Upper lobe of left lung (tissue), 6 donors: Measurements from ENCODE around the gene NADK2. TPM values are rescaled to one million over a fixed set of nuclear protein-coding genes. Genes with fewer than 3 reads are reported as not detected.
A peak's percentile ranks its signal among the peaks of the same experiment; 100 is the strongest.

Experiments
- ATAC-seq, 2 donors: fragments of 200-7000 bp; cut with Tn5 transposase; one replicate each; pipeline ENCODE4 v1.9.1; 2022; ENCODE audit warnings: mild to moderate bottlenecking in 2 of 2, moderate library complexity in 2 of 2; ENCODE audit not compliant: low FRiP score in 2 of 2
- DNase-seq, 2 donors: peaks; one replicate each; pipeline ENCODE4 v3.0.0-alpha.2; 2019 to 2020
- H3K27ac ChIP-seq, 4 donors: fragments of 200-600 bp; sonication (generic); one replicate each; pipeline ENCODE4 v1.5.1; 2016 to 2019
- H3K27me3 ChIP-seq, 4 donors: fragments of 200-600 bp; sonication (generic); one replicate each; pipeline ENCODE4 v1.5.1; 2017 to 2019
- H3K36me3 ChIP-seq, 4 donors: fragments of 200-600 bp; sonication (generic); one replicate each; pipeline ENCODE4 v1.5.1; 2016 to 2019
- H3K4me1 ChIP-seq, 4 donors: fragments of 200-600 bp; sonication (generic); one replicate each; pipeline ENCODE4 v1.5.1; 2018 to 2019
- H3K4me3 ChIP-seq, 4 donors: fragments of 200-600 bp; sonication (generic); one replicate each; pipeline ENCODE4 v1.5.1; 2017 to 2019; ENCODE audit warnings: mild to moderate bottlenecking in 2 of 4, moderate library complexity in 1 of 4
- H3K9me3 ChIP-seq, 4 donors: fragments of 200-600 bp; sonication (generic); one replicate each; pipeline ENCODE4 v1.5.1; 2018 to 2019
- CTCF ChIP-seq, 6 experiments: fragments of 450-650 bp in 4 of 6; fragments of 200-600 bp in 2 of 6; sonication (generic) in 2 of 6; IDR thresholded peaks; one replicate each; pipeline ENCODE4 v1.5.1; 2016 to 2019; ENCODE audit warnings: antibody characterized with exemption in 6 of 6
- EP300 ChIP-seq, 4 donors: sonication (generic); formaldehyde crosslinking; IDR thresholded peaks; one replicate each; pipeline ENCODE4 v1.5.1; 2017; ENCODE audit warnings: antibody characterized with exemption in 4 of 4, control low read depth in 2 of 4
- POLR2A ChIP-seq, 4 donors: fragments of 450-650 bp; IDR thresholded peaks; one replicate each; pipeline ENCODE4 v1.5.1; 2016 to 2017; ENCODE audit warnings: antibody characterized with exemption in 4 of 4, mild to moderate bottlenecking in 2 of 4
- POLR2AphosphoS5 ChIP-seq, 2 donors: sonication (generic); formaldehyde crosslinking; IDR thresholded peaks; one replicate each; pipeline ENCODE4 v1.5.1; 2017; ENCODE audit warnings: antibody characterized with exemption in 2 of 2
- WGBS, 2 donors: methylation state at CpG; one replicate each; pipeline ENCODE4 v1.1.5; 2017 to 2018; 5-methylcytosine and 5-hydroxymethylcytosine counted together
- total RNA-seq, 6 donors: library from RNA; depleted of rRNA in 4 of 6; stranded (reverse); fragments of >200 nt in 4 of 6; gene quantifications; one replicate each; pipeline versions ENCODE4 v1.1.0 to v1.2.1, GENCODE V29; 2016 to 2021
- donor health status: DM: no; HTN: no; CAD: no; lungs with moderate emphysema.
- donor health status: DM: no; HTN: yes; CAD: no; lungs with severe emphysema.

Gene NADK2
- total RNA-seq, 6 donors from 2014 or later = 12.6 to 39.6 (median 19.9) TPM

DNA sequence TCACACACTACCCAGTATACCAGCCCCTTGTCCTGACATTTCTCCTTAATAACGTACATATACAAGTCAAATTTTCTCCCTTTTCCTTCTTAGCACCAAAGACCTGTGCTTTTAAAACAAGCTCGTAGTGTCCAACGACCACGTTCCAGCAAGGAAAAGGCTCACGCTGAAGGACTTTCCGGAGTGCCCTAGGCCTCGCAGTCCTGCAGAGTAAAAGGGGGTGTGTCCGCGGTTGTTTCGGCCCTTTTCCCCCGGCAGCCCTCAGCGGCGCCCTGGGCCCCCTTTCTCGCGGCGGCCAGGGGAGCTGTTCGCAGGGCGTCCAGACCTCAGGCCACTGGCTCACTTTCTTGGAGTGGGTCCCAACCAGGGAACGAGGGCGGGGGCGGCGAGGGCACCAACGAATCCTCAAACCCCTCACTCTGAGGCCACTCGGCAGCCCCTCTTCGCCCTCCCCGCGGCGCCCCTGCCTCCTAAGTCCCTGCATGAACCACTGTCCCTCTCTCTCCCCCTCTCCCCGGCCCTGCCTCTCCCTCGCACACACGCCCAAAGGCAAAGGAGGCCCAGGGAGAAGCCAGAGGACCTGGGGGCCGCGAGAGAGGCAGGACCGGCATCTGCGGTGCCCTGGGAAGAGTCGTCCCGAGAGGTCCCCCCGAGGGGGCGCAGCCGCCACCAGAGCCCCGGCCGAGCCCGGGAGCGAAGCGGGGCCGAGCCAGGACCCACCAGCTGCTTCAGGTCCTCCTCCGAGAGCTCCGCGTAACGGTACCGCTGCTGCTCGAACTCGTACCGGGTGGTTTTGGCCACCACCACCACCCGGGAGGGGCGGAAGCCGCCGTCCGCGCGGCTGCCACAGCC lies 720 bp downstream of the NADK2 start:
- TF ChIP-seq EP300 (IDR thresholded peaks at IDR 0.05) (no peak), POLR2AphosphoS5 (IDR thresholded peaks at IDR 0.05) (peak in 1 of 2 donors; percentile 31), POLR2A (IDR thresholded peaks at IDR 0.05) (peak in 1 of 4 donors; percentile 15), CTCF (IDR thresholded peaks at IDR 0.05) (no peak)
- Histone ChIP-seq H3K9me3 (no peaks in the 10 kb centered on the region), H3K36me3 (no peaks in the 10 kb centered on the region), H3K27me3 (no peaks in the 10 kb centered on the region), H3K4me1 (peaks cover 30 to 39% (median 37%) of the 10 kb centered on the region in 4 donors), H3K4me3 (peak overlapping the region; percentile 72 to 92 (median 88)), H3K27ac (peak overlapping the region; percentile 93 to 95 (median 94))
- peak; percentile 66 to 70 for ATAC-seq
- WGBS, 2 donors = 1 to 3% methylated on average over 23 to 34 of the region's 61 CpGs
- peak; percentile 61 to 90 for DNase-seq

DNA sequence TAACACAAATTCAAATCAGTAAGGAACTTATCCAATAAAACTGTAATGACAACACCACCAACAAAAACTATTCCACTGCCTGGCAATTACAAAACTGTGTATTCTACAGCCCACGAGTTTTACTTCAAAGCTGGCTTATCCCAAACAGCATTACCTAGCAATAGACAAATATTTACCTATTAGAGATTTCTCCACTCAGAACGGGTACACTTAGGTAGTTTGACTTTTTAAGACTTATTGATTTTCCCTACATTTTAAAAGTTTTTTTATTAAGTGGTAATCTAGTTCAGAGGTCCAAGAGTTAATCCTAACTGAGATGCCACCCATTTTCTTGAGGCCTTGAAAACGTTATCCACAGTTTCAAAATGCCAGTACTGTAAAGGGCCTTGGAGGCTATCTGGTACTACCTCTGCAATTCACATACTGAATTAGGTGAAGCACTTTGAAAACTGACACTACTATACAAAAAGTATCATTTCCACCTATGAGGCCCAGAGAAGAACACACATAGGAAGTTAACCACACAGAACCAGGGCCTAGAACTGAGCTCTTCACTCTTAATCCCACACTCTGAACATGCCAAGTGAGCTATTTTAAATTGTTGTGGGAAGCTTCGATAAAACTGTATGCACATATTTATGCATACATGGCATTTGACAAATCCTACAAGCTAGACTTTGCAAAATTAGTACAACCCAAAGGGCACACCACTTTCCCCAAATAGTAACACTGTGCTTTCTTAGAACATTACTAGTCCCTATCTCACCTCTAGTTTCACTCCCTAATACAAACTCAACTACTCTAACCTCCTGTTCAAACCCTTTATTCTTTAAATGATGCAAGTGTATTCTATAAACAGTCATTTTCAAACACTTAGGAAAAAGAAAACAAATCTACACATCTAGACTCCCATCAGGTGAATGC lies 2.1 kb downstream of the NADK2 start:
- ATAC-seq = no peak
- no peak for DNase-seq
- peak overlapping the region; percentile 16 to 95 (median 23) for H3K27ac ChIP-seq
- H3K36me3 ChIP-seq = no peaks in the 10 kb centered on the region
- H3K27me3 ChIP-seq = no peaks in the 10 kb centered on the region
- H3K4me3 ChIP-seq = peak overlapping the region in 2 of 4 donors; percentile 88 to 92
- WGBS, 2 donors = 43 to 48% methylated on average over 4 of the region's 4 CpGs
- peaks cover 30 to 39% (median 37%) of the 10 kb centered on the region in 4 donors for H3K4me1 ChIP-seq
- no peak for TF ChIP-seq EP300 (IDR thresholded peaks at IDR 0.05)
- TF ChIP-seq CTCF (IDR thresholded peaks at IDR 0.05) = no peak
- TF ChIP-seq POLR2AphosphoS5 (IDR thresholded peaks at IDR 0.05) = no peak
- no peaks in the 10 kb centered on the region for H3K9me3 ChIP-seq

DNA sequence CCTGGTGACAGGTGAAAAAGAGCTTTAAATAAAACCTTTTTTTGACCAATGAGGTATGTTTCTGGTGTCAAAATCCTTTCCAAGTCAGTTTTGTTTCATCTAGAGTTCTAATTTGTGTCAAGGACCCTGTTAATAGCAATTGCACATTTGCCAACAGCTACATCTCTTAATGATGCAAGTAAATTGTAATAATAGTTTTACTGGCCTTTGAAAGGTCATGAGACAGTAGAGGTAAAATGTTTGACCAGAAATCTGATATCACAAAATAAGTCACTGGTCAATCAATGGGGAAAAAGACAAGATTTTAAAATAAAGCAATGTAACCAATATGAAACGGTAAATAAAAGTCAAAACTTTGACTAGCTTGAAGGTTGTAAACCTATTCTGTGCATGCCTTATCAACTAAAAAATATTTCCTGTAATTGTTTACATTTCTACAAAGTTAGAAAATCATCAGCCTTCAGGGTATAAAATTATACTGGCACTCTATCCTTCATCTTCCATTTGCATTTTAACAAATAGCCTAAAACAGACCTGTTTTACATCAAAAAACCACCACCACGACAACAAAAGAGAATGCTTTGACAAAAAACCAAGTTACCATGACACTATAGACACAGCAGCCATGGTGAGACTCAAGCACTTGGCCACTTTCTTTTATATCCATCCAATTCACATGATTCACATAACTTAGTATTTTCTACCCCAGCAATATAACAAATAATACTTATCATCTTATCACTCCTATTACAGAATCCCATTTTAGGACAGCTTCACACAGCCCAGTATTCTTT lies 3.0 kb downstream of the NADK2 start:
- peaks cover 30 to 39% (median 37%) of the 10 kb centered on the region in 4 donors for H3K4me1 ChIP-seq
- TF ChIP-seq EP300 (IDR thresholded peaks at IDR 0.05) = no peak
- no peak for TF ChIP-seq CTCF (IDR thresholded peaks at IDR 0.05)
- no peak for TF ChIP-seq POLR2A (IDR thresholded peaks at IDR 0.05)
- TF ChIP-seq POLR2AphosphoS5 (IDR thresholded peaks at IDR 0.05) = no peak
- ATAC-seq = no peak
- H3K27me3 ChIP-seq = no peaks in the 10 kb centered on the region
- no peaks in the 10 kb centered on the region for H3K9me3 ChIP-seq
- 70 to 71% methylated on average over 2 of the region's 2 CpGs for WGBS, 2 donors
- peak overlapping the region in 2 of 4 donors; percentile 20 to 95 for H3K27ac ChIP-seq
- no peak overlapping the region for H3K4me3 ChIP-seq
- DNase-seq = no peak
- H3K36me3 ChIP-seq = no peaks in the 10 kb centered on the region

DNA sequence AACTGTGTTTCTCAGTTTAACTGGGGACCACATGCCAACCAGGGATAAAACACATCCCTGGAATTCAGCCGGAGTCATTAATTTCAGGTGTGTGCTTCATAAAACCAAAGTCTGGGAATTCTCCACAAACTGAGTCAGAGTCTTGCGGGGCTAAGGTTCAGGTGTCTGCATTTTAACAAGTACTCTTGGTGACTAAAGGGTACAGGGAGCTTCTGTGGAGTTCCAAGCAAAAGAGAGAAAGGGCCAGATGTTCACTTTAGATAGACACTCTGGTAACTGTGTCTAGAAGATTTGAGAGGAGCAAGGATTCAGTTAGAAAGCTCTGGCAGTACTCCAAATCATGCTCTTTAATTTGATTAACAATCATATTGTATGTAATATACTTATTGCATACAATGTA lies 4.0 kb downstream of the NADK2 start:
- TF ChIP-seq POLR2AphosphoS5 (IDR thresholded peaks at IDR 0.05) (no peak), POLR2A (IDR thresholded peaks at IDR 0.05) (no peak), EP300 (IDR thresholded peaks at IDR 0.05) (no peak), CTCF (IDR thresholded peaks at IDR 0.05) (no peak)
- peak overlapping the region in 1 of 4 donors; percentile 20 for H3K27ac ChIP-seq
- H3K36me3 ChIP-seq = no peaks in the 10 kb centered on the region
- no peak for DNase-seq
- H3K27me3 ChIP-seq = no peaks in the 10 kb centered on the region
- 94 to 96% methylated on average over 2 of the region's 2 CpGs for WGBS, 2 donors
- no peaks in the 10 kb centered on the region for H3K9me3 ChIP-seq
- peaks cover 27 to 37% (median 35%) of the 10 kb centered on the region in 4 donors for H3K4me1 ChIP-seq
- H3K4me3 ChIP-seq = no peak overlapping the region
- ATAC-seq = no peak
